ENCODE data around the gene CLPTM1L.

CLPTM1L gene

GRCh38 chr5:1295650-1296037 is 49.3 kb downstream of the CLPTM1L start:
- in situ Hi-C loops (cut with HindIII; ENCODE audit: low sequenced_read_pairs): no loop called here
- DNase-seq (ENCODE audit: low read depth, low spot score): no peak
- TF ChIP-seq CTCF (IDR thresholded peaks at IDR 0.05; ENCODE audit: low read depth, low read length): no peak
- no peak overlapping the region for H3K4me3 ChIP-seq (ENCODE audit: low read depth, low read length)

GRCh38 chr5:1294835-1295649 is 49.9 kb downstream of the CLPTM1L start, which contains the start of gene TERT:
TERT (minus strand) TSS chr5:1295068; CDS start chr5:1294989, 79 bp downstream.
- no peak for DNase-seq (ENCODE audit: low read depth, low spot score)

GRCh38 chr5:1294206-1294834 is 50.6 kb downstream of the CLPTM1L start:
- in situ Hi-C loops (cut with HindIII; ENCODE audit: low sequenced_read_pairs): no loop called here
- DNase-seq (ENCODE audit: low read depth, low spot score): no peak
- H3K4me3 ChIP-seq (ENCODE audit: low read depth, low read length): no peak overlapping the region
- no peak for TF ChIP-seq CTCF (IDR thresholded peaks at IDR 0.05; ENCODE audit: low read depth, low read length)

More at GRCh38 chr5:1294835-1295649, 49.9 kb downstream of the CLPTM1L start, which contains the start of gene TERT:
- no peak for TF ChIP-seq CTCF (IDR thresholded peaks at IDR 0.05; ENCODE audit: low read depth, low read length)
- in situ Hi-C loops (cut with HindIII; ENCODE audit: low sequenced_read_pairs): no loop called here
- H3K4me3 ChIP-seq (ENCODE audit: low read depth, low read length): no peak within 1 kb of the TSS

GRCh38 chr5:1293416-1294205 is 51.3 kb downstream of the CLPTM1L start:
- no peak for DNase-seq (ENCODE audit: low read depth, low spot score)
- in situ Hi-C loops (cut with HindIII; ENCODE audit: low sequenced_read_pairs): no loop called here
- no peak for TF ChIP-seq CTCF (IDR thresholded peaks at IDR 0.05; ENCODE audit: low read depth, low read length)
- no peak overlapping the region for H3K4me3 ChIP-seq (ENCODE audit: low read depth, low read length)

GRCh38 chr5:1292846-1293415 is 52.0 kb downstream of the CLPTM1L start:
- H3K4me3 ChIP-seq (ENCODE audit: low read depth, low read length): no peak overlapping the region
- TF ChIP-seq CTCF (IDR thresholded peaks at IDR 0.05; ENCODE audit: low read depth, low read length): no peak
- no peak for DNase-seq (ENCODE audit: low read depth, low spot score)
- in situ Hi-C loops (cut with HindIII; ENCODE audit: low sequenced_read_pairs): no loop called here

GRCh38 chr5:1292139-1292538 is 52.8 kb downstream of the CLPTM1L start:
- in situ Hi-C loops (cut with HindIII; ENCODE audit: low sequenced_read_pairs): no loop called here
- no peak for DNase-seq (ENCODE audit: low read depth, low spot score)
- TF ChIP-seq CTCF (IDR thresholded peaks at IDR 0.05; ENCODE audit: low read depth, low read length): no peak
- H3K4me3 ChIP-seq (ENCODE audit: low read depth, low read length): no peak overlapping the region
